HepG2 (cell line): ENCODE measurements around the gene APBA1. TPM values are rescaled to one million over a fixed set of nuclear protein-coding genes. Genes with fewer than 3 reads are reported as not detected.

Experiments
- ATF7 ChIP-seq, 2 experiments: fragments of 450-650 bp in 1 of 2; sonication (generic) in 1 of 2; formaldehyde crosslinking in 1 of 2; IDR thresholded peaks; 2 replicates each; pipeline versions ENCODE4 v1.4.0 to v1.6.1; 2016 to 2020; ENCODE audit warnings: antibody characterized with exemption in 1 of 2, mild to moderate bottlenecking in 1 of 2, missing genetic modification reagents in 1 of 2
- ATRX ChIP-seq: sonication (generic); formaldehyde crosslinking; IDR thresholded peaks from 2 replicates; pipeline ENCODE4 v1.4.0; 2020; ENCODE audit warnings: missing genetic modification reagents, borderline replicate concordance
- BCL6 ChIP-seq: IDR thresholded peaks from 2 replicates; pipeline ENCODE4 v1.6.1; 2016; ENCODE audit warnings: missing genetic modification reagents, missing compliant biosample characterization
- E2F5 ChIP-seq: sonication (generic); formaldehyde crosslinking; conservative IDR thresholded peaks from 2 replicates; pipeline ENCODE4 v1.4.0; 2020; ENCODE audit warnings: missing genetic modification reagents
- GLI4 ChIP-seq: sonication (generic); formaldehyde crosslinking; IDR thresholded peaks from 2 replicates; pipeline ENCODE4 v1.5.1; 2020; ENCODE audit warnings: missing genetic modification reagents, mild to moderate bottlenecking, moderate library complexity, borderline replicate concordance
- GMEB2 ChIP-seq: IDR thresholded peaks from 2 replicates; pipeline ENCODE4 v1.6.1; 2016; ENCODE audit warnings: missing biosample characterization, missing genetic modification reagents, low read depth
- GZF1 ChIP-seq: sonication (generic); formaldehyde crosslinking; IDR thresholded peaks from 2 replicates; pipeline ENCODE4 v1.5.1; 2020; ENCODE audit warnings: mild to moderate bottlenecking, missing genetic modification reagents
- HIC2 ChIP-seq: sonication (generic); formaldehyde crosslinking; IDR thresholded peaks from 2 replicates; pipeline ENCODE4 v1.9.0; 2022; ENCODE audit warnings: low read depth, missing genetic modification reagents
- HMG20A ChIP-seq: IDR thresholded peaks from 2 replicates; pipeline ENCODE4 v1.6.1; 2016; ENCODE audit warnings: borderline replicate concordance
- PLRG1 ChIP-seq: fragments of 450-650 bp; conservative IDR thresholded peaks from 2 replicates; pipeline ENCODE4 v1.6.1; 2016
- POLR2G ChIP-seq: fragments of 200-400 bp; formaldehyde crosslinking; IDR thresholded peaks from 2 replicates; pipeline ENCODE4 v1.6.1; 2018; ENCODE audit warnings: mild to moderate bottlenecking, low read depth, low read length, moderate library complexity
- PREB ChIP-seq: sonication (generic); formaldehyde crosslinking; IDR thresholded peaks from 2 replicates; pipeline ENCODE4 v1.4.0; 2020; ENCODE audit warnings: missing genetic modification reagents
- PTBP1 ChIP-seq: fragments of 200-400 bp; formaldehyde crosslinking; IDR thresholded peaks from 2 replicates; pipeline ENCODE4 v1.6.1; 2018; ENCODE audit warnings: low read length, low read depth; ENCODE audit not compliant: poor library complexity, severe bottlenecking
- SMAD9 ChIP-seq: sonication (generic); formaldehyde crosslinking; IDR thresholded peaks from 2 replicates; pipeline ENCODE4 v1.5.1; 2020; ENCODE audit warnings: mild to moderate bottlenecking, missing genetic modification reagents
- SNAPC5 ChIP-seq: sonication (generic); formaldehyde crosslinking; IDR thresholded peaks from 2 replicates; pipeline ENCODE4 v1.8.1; 2023; ENCODE audit warnings: mild to moderate bottlenecking, missing genetic modification reagents, borderline replicate concordance
- SNRNP70 ChIP-seq: fragments of 200-400 bp; formaldehyde crosslinking; IDR thresholded peaks from 2 replicates; pipeline ENCODE4 v1.6.1; 2017; ENCODE audit warnings: mild to moderate bottlenecking, low read depth, low read length, moderate library complexity
- THAP11 ChIP-seq: IDR thresholded peaks from 2 replicates; pipeline ENCODE4 v1.6.1; 2016; ENCODE audit warnings: missing biosample characterization, missing genetic modification reagents
- U2AF2 ChIP-seq: fragments of 200-400 bp; formaldehyde crosslinking; IDR thresholded peaks from 2 replicates; pipeline ENCODE4 v1.6.1; 2017; ENCODE audit warnings: low read depth, mild to moderate bottlenecking, low read length
- ZNF10 ChIP-seq: sonication (generic); formaldehyde crosslinking; IDR thresholded peaks from 2 replicates; pipeline ENCODE4 v1.4.0; 2020; ENCODE audit warnings: mild to moderate bottlenecking, low read depth, missing genetic modification reagents, borderline replicate concordance
- ZNF276 ChIP-seq: sonication (generic); formaldehyde crosslinking; IDR thresholded peaks from 2 replicates; pipeline ENCODE4 v1.4.0; 2020; ENCODE audit warnings: mild to moderate bottlenecking, low read depth, missing genetic modification reagents
- ZNF343 ChIP-seq: sonication (generic); formaldehyde crosslinking; IDR thresholded peaks from 2 replicates; pipeline ENCODE4 v1.4.0; 2020; ENCODE audit warnings: mild to moderate bottlenecking, missing genetic modification reagents
- ZNF75D ChIP-seq: sonication (generic); formaldehyde crosslinking; IDR thresholded peaks from 2 replicates; pipeline ENCODE4 v1.8.1; 2023; ENCODE audit warnings: missing genetic modification reagents, mild to moderate bottlenecking, borderline replicate concordance
- polyA plus RNA-seq, 8 experiments: library from polyadenylated mRNA; depleted of rRNA in 3 of 8; stranded (reverse) in 7 of 8; unstranded in 1 of 8; fragments of >200 nt; fragmentation: Illumina TruSeq in 4 of 8; extraction: Trizol in 4 of 8; gene quantifications; 2 replicates each; pipeline versions ENCODE4 v1.2.1 to v1.2.3, GENCODE V29; 2011 to 2016; ENCODE audit warnings: low read depth in 4 of 8, missing spikeins in 1 of 8, mixed read lengths in 1 of 8; ENCODE audit not compliant: insufficient read depth in 1 of 8
- total RNA-seq, 5 experiments: library from RNA; depleted of rRNA; stranded (reverse); fragments of >200 nt; fragmentation: Illumina TruSeq; extraction: Trizol; gene quantifications; 2 replicates each; pipeline ENCODE4 v1.2.3, GENCODE V29; 2016; ENCODE audit warnings: low read depth in 1 of 5

APBA1 gene
- total and polyA plus RNA-seq, 2 of the 13 experiments (the other 11 are each of a cell fraction or from before 2014, with no cell fraction given) = 0.15 TPM; not detected in 1

GRCh38 chr9:69519470-69520240 lies 152.5 kb downstream of the APBA1 start (continued):
- TF ChIP-seq E2F5 (CRISPR knock-in tag) (no peak), POLR2G (no peak), ZNF343 (CRISPR knock-in tag) (no peak), ZNF276 (CRISPR knock-in tag) (no peak), PLRG1 (no peak), SMAD9 (CRISPR knock-in tag) (no peak), THAP11 (peak; percentile 24; the same call in 1 of the 2 replicates), BCL6 (CRISPR knock-in tag) (peak; percentile 96), PREB (CRISPR knock-in tag) (no peak), HIC2 (no peak), GMEB2 (CRISPR knock-in tag) (no peak), ZNF10 (CRISPR knock-in tag) (no peak), ATF7 (IDR thresholded peaks at IDR 0.05) (no peak), ATF7 (CRISPR knock-in tag; IDR thresholded peaks at IDR 0.05) (no peak), SNRNP70 (no peak), ZNF75D (CRISPR knock-in tag) (no peak), HMG20A (CRISPR knock-in tag) (peak; percentile 81; the same call in 1 of the 2 replicates), GLI4 (CRISPR knock-in tag) (no peak), U2AF2 (no peak), SNAPC5 (no peak), ATRX (CRISPR knock-in tag) (no peak), PTBP1 (no peak), GZF1 (CRISPR knock-in tag) (peak; percentile 98)
